ENCODE measurements around the gene SLC51B. TPM values are rescaled to one million over a fixed set of nuclear protein-coding genes. Genes with fewer than 3 reads are reported as not detected.

The SLC51B gene
- total RNA-seq, 1 donor from 2014 or later = 1.2 TPM

- TF ChIP-seq, protein P1, sequence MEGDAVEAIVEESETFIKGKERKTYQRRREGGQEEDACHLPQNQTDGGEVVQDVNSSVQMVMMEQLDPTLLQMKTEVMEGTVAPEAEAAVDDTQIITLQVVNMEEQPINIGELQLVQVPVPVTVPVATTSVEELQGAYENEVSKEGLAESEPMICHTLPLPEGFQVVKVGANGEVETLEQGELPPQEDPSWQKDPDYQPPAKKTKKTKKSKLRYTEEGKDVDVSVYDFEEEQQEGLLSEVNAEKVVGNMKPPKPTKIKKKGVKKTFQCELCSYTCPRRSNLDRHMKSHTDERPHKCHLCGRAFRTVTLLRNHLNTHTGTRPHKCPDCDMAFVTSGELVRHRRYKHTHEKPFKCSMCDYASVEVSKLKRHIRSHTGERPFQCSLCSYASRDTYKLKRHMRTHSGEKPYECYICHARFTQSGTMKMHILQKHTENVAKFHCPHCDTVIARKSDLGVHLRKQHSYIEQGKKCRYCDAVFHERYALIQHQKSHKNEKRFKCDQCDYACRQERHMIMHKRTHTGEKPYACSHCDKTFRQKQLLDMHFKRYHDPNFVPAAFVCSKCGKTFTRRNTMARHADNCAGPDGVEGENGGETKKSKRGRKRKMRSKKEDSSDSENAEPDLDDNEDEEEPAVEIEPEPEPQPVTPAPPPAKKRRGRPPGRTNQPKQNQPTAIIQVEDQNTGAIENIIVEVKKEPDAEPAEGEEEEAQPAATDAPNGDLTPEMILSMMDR (conservative IDR thresholded peaks at IDR 0.05) = no peak
- H3K27me3 Mint-ChIP-seq = no peaks in the 10 kb centered on the region
- H3K9me3 Mint-ChIP-seq = no peaks in the 10 kb centered on the region
- peaks cover 7% of the 10 kb centered on the region for H3K4me1 Mint-ChIP-seq (ENCODE audit: unreplicated experiment)
- H3K4me3 Mint-ChIP-seq = no peak overlapping the region
- no peaks in the 10 kb centered on the region for H3K36me3 Mint-ChIP-seq
- DNase-seq (ENCODE audit: extremely low spot score, unreplicated experiment) = no peak
- no peak overlapping the region for H3K27ac Mint-ChIP-seq
Measured at GRCh38 chr15:65057549-65057940, 12.4 kb downstream of the SLC51B start.

DNA sequence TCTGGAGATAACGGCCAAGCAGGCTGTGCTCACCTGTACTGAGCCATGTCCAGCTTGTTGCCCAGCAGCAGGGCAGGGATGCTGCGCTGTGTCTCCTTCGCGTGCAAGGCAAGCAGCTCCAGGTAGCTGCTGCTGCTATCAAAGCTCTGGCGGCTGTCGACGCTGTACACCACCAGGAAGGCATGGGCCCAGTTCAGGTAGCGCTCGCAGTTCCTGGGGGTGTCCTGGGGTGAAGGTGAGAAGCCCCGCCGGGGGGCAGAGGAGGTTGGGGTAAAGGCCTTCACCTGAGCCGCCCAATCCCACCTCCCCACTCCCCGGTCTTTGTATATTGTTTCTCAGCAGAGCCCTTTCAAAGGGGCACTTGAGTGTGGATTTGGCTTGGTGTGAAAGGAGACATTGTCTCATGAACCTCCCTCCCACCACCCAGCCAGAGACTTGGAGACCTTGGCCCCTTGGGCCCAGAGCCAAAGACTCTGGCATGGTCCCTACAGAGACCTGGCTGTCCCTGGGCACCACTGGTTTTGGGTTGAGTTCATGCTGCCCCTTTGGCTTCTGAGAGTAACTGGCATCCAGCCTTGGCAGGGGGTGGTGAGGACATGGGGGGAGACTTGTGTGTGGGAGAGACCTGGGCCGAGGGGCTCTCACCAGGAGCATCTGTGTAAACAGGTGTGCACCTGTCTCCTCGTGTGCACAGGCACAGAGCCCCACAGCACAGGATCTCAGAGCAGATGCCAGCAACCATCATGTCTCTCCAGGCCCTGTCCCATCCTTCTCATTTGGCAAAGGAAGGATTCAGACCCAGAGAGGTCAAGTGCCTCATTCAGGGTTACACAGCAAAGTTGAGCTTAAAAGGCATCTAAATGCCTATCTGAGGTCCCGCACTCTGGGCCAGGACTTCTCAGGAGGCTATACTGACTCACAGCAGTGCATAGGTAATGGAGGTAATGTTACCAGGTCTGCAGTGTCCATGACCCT, 13.5 kb downstream of the SLC51B start:
- no peaks in the 10 kb centered on the region for H3K36me3 Mint-ChIP-seq
- H3K9me3 Mint-ChIP-seq = no peaks in the 10 kb centered on the region
- no peak for DNase-seq (ENCODE audit: extremely low spot score, unreplicated experiment)
- no peak overlapping the region for H3K4me3 Mint-ChIP-seq
- no peaks in the 10 kb centered on the region for H3K27me3 Mint-ChIP-seq
- H3K4me1 Mint-ChIP-seq (ENCODE audit: unreplicated experiment) = peaks cover 7% of the 10 kb centered on the region
- H3K27ac Mint-ChIP-seq = no peak overlapping the region
- TF ChIP-seq, protein P1 (conservative IDR thresholded peaks at IDR 0.05) = no peak

DNA sequence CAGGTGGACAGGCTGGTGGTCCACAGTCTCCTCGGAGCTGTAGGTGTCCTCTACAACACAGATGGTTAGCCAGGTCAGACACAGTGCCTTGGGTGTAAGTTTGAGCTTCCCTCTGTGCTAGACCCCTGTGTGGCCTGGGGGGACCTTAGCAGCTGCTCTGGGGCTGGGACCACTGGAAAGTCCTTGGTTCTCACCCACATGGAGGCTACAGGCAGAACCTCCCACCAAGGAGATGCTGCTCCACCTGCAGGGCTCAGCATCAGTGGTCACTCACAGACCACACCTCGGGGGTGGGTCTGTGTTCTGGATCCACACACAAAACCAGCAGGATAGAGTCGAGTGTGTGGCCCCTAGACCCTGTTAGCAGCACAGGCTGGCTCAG, 14.2 kb downstream of the SLC51B start:
- no peak for DNase-seq (ENCODE audit: extremely low spot score, unreplicated experiment)
- Mint-ChIP-seq H3K4me1 (ENCODE audit: unreplicated experiment) (peaks cover 7% of the 10 kb centered on the region), H3K9me3 (no peaks in the 10 kb centered on the region), H3K36me3 (no peaks in the 10 kb centered on the region), H3K27ac (no peak overlapping the region), H3K4me3 (no peak overlapping the region), H3K27me3 (no peaks in the 10 kb centered on the region)
- TF ChIP-seq, protein P1 (conservative IDR thresholded peaks at IDR 0.05) = no peak

GRCh38 chr15:65059931-65060596, 14.9 kb downstream of the SLC51B start:
- Mint-ChIP-seq H3K27me3 (peaks cover under 1% of the 10 kb centered on the region), H3K4me3 (no peak overlapping the region), H3K36me3 (no peaks in the 10 kb centered on the region), H3K9me3 (no peaks in the 10 kb centered on the region), H3K27ac (no peak overlapping the region), H3K4me1 (ENCODE audit: unreplicated experiment) (peaks cover 7% of the 10 kb centered on the region)
- DNase-seq (ENCODE audit: extremely low spot score, unreplicated experiment) = no peak
- TF ChIP-seq, protein P1 (conservative IDR thresholded peaks at IDR 0.05) = no peak

DNA sequence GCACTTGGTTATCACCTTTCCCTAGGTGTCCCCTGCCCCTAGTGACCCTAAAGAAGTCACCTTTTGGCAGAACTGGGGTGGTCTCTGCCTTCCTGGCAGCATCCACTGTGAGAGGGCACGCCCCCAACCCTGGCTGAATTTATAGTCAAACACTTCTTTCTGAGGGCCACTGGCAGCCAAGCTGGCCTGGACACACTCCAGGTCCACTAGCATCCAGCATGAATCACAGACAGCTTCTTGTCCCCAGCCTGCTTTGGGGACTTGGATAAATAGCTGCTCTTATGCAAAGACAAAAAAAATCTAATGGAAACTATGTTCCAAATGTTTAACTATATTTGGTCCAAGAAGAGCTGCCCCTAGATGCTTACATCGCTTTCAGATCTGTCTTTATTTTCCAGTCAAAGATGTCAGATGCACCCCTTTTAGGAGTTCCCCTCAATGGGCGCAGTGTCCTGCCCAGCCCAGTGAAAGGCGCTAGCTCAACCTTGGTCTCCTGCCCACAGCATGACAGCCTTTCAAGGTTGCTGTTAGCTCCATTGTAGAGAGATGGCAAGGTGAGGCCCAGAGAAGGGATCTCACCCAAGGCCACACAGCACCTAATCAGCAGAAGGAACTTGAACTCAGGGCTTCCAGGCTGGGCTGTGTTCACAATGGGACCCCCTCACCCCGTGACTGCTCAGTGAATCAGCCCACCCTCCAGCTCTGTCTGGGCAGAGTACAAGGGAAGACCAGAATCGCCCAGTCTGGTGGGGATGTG, 15.6 kb downstream of the SLC51B start:
- Mint-ChIP-seq H3K27ac (no peak overlapping the region), H3K27me3 (peaks cover 8% of the 10 kb centered on the region), H3K9me3 (no peaks in the 10 kb centered on the region), H3K36me3 (no peaks in the 10 kb centered on the region), H3K4me1 (ENCODE audit: unreplicated experiment) (peaks cover 7% of the 10 kb centered on the region), H3K4me3 (no peak overlapping the region)
- no peak for DNase-seq (ENCODE audit: extremely low spot score, unreplicated experiment)
- TF ChIP-seq, protein P1 (conservative IDR thresholded peaks at IDR 0.05) = no peak

Measured in type B pancreatic cell (in vitro differentiated cells).